ENCODE measurements around the gene TP73.

The TP73 gene

DNA sequence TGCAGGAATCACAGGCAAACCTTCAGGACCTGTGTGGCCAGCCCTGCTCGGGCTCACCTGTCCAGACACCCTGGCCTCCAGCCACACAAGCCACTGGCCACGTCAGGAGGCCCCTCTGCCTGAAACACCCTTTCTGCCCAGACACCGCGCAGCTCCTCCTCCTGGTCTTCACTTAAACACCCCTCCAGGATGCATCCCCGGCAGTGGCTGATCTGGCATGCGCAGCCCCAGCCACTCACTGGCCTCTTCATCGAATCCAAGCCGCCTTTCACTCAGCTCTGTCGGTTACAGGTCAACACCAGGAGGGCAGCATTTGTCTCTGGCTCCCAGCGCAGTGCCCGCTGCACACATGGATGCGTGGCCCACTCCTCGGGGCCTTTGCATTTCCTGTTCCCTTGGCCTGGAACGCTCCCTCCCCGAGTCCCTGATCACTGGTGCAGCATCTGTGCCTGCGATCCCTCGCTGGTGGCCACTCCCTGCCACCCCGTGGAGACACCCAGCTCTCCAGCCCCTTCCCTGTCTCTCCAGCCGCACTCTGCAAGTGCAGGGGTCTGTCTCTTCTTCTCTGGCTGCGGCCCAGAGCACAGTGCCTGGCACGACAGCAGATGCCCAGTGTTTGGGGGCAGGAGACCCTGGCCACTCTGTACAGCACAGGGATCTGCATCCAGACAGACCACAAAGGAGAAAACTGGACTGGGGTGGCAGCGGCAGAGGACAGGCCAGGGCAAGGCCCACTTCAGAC is 18.1 kb upstream of the TP73 start:
- no peak for DNase-seq (ENCODE audit: low spot score)

DNA sequence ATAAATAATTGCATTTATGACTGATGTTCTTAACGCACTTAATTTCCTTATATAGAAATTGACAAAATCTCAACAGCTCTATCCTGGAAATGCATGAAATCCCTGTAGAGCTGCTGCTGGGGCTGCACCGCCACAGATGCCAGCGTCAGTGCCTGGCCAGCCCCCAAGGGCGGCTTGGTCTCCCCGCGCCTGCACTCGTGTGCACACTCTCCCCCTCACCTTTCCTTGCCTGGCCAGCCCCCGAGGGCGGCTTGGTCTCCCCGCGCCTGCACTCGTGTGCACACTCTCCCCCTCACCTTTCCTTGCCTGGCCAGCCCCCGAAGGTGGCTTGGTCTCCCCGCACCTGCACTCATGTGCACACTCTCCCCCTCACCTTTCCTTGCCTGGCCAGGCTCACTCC is 16.2 kb upstream of the TP73 start:
- DNase-seq (ENCODE audit: low spot score): no peak

DNA sequence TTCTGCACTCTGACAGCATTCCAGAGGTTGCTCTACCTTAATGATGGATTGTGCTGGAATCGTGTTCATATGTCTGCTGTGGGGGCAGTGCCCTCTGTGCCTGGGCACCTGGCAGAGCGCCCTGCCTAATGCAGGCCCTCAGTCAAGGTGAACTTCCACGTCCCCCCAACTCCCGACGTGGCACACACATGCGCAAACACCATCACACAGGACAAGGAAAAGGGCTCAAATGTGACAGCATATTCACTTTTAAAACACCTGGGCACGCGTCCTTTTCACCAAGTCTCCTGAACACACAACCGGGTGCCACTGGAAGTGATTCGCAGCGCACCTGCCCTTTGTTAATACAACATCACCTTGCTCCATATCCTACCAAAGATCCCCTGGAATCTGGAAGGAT is 15.8 kb upstream of the TP73 start:
- no peak for DNase-seq (ENCODE audit: low spot score)

DNA sequence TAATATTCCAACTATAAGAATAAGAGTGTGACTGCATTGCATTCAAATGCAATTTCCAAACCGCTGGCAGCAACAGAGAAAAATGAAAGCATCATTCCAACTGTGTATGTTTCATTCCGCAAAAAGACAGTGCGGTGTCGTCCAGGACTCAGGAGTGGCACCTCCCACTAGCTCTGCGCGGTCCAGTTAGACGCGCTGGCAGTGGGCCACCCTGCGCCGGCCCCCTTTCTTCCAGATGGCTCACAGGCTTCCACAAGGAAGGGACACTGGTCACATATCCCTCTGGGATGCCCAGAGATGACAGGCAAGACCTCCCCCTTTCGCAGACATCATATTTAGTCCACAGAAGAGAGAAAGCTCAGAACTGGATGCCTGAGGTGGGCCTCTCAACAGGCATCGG is 14.3 kb upstream of the TP73 start:
- DNase-seq (ENCODE audit: low spot score): no peak

DNA sequence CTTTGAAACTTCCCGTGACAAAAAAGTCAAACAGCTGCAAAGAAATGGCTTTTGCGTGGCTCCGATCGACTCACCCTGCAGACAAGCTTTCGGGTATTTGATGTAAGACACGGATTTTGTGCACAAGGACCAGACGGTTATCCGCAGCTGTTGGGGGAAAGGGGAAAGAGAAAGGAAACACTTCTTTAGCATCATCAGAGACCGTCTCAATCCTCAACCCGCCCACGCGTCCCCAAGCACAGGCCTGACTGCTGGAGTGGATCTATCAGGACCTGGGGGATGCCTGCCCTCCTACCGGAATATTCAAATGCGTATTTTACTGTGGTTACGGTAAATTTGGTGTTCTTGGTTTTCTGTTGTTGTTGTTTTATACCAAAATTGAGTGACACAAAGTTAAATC is 13.6 kb upstream of the TP73 start:
- no peak for DNase-seq (ENCODE audit: low spot score)

- DNase-seq (ENCODE audit: low spot score): no peak
Observed at GRCh38 chr1:3639397-3639911, 12.9 kb upstream of the TP73 start.

- no peak for DNase-seq (ENCODE audit: low spot score)
Observed at GRCh38 chr1:3640121-3640837, 12.0 kb upstream of the TP73 start.

DNA sequence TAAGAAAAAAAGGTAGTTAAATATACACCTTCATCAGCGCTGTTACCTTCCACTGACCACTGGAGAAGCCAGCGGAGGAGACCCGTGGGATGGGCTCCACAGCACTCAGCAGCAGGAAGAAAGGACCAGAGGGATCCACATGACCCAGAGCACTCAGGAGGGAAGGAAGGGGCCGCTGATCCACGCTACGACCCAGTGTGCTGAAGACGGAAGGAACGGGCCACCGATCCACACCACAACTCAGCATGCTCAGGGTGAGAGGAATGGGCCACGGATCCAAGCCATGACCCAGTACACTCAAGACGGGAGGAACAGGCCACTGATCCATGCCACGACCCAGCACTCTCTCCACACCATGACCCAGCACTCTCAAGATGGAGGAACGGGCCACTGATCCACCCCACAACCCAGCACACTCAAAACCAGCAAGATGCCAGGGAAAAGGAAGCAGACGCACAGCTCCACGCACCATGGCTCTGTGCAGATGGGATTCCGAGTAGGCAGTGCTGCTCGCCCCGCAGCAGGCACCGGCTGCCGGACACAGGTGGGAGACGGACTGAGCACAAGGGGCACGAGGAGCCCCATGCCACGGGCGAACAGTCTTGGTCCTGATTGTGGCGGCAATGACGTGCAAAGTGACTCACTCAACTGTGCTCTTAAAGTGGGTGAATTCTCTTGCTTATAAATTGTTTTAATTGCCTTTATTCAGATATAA is 11.1 kb upstream of the TP73 start:
- DNase-seq (ENCODE audit: low spot score): no peak

GRCh38 chr1:3641816-3642215 is 10.5 kb upstream of the TP73 start:
- DNase-seq (ENCODE audit: low spot score): no peak

DNA sequence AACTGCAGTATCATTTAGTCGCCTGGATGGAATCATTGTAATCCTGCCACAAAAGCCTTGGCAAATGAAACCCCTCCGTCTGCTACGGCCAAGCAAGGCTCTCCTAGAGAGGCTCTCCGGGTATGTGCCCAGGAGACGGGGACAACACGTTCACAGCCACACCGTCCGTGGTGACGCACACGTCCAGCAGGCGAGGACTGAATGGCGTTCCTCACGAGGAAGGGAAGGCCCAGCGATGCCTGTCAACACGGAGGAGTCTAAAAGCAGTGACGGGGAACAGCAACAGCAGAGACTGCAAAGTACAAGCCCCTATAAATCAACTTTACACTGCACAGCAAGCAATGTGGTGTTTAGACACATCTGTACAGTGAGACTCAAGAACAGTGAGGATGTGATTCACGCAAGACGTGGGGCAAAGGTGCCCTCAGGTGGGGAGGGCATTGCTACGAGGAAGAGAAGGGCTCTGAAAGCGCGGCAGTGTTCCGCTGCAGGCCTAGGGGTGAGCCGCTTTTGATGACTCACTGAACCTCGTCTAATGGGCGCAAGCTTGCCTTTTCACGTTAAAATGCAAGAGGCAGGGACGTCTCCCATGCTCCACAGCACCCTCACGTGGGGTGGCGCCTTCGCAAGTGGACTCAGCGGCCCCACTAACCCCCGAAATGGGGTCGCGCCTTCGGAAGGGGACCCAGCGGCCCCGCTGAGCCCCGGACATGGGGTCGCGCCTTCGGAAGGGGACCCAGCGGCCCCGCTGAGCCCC is 9.2 kb upstream of the TP73 start:
- no peak for DNase-seq (ENCODE audit: low spot score)

GRCh38 chr1:3644273-3644672 is 8.0 kb upstream of the TP73 start:
- DNase-seq (ENCODE audit: low spot score): no peak

DNA sequence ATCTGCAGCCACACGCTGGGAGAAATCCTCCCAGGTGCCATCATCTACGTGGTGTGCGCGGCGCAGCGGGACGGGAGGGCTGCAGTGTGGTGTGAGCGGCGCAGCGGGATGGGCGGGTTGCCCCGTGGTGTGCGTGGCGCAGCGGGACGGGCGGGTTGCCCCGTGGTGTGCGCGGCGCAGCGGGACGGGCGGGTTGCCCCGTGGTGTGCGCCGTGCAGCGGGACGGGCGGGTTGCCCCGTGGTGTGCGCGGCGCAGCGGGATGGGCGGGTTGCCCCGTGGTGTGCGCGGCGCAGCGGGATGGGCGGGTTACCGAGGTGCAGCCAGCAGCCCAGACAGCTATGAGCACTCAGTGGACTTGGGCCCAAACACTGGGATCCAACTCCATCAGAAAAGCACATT is 7.1 kb upstream of the TP73 start:
- DNase-seq (ENCODE audit: low spot score): no peak

GRCh38 chr1:3645666-3646355 is 6.5 kb upstream of the TP73 start:
- DNase-seq (ENCODE audit: low spot score): no peak

DNA sequence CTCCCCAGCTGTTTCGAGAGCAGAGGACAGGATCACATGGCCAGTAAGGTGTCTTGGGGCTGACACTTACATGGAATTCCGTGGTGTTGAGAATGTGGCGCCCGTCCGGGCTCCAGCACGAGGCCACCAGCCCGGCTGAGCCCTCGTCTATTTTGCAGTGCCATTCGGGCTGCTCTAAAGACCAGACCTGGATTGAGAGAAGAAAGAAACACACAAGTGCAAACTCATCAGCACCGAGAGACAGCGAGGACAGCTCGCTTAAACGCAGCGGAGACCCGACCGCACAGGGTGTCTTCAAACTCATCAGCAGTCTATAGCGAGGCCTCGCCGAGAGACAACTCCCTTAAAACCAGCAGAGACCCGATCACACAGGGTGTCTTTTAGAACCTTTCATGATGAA is 5.7 kb upstream of the TP73 start:
- no peak for DNase-seq (ENCODE audit: low spot score)

- DNase-seq (ENCODE audit: low spot score): peak; percentile 94
Observed at GRCh38 chr1:3649342-3650247, 2.7 kb upstream of the TP73 start, which contains the start of gene WRAP73. Gene WRAP73 (minus strand): TSS chr1:3650103. CDS start chr1:3649999, 104 bp downstream.

GRCh38 chr1:3650248-3651025 is 1.9 kb upstream of the TP73 start:
- no peak for DNase-seq (ENCODE audit: low spot score)

GRCh38 chr1:3651026-3651929 is 1.0 kb upstream of the TP73 start:
- no peak for DNase-seq (ENCODE audit: low spot score)

DNA sequence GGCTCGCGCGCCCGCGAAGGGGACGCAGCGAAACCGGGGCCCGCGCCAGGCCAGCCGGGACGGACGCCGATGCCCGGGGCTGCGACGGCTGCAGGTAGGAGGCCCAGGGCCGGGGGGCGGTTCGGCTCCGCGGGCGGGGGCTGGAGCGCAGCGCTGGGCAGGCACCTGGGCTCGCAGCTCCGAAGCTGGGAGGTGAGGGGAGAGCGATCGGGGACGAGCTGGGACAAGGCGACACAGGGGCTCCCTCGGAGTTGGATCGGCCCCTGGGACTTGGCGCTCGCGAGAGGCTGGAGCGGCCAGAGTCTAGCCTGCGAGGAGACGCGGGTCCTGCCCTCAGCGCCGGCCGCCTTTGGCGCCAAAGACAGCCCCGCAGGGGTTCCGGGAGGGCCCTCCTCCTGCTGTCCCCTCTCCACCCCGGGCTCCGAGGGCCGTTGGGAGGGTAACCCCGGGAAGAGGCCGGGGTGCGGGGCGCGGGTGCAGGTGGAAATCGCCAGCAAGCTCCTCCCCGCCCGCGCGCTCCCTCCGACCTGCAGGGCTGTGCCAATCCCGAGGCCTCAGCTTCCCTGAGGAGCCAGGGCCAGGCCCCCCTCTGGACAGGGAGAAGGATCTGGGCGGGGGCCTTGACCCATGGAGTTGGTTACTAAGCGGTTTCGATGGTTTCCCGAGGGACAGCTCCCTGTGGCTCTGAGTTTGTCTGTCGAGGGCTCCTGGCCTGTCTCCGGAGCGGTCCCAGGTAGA is 401 bp downstream of the TP73 start:
- peak; percentile 66 for DNase-seq (ENCODE audit: low spot score)

Measured in HuH-7 (cell line).